ENCODE results near the gene TEDDM1.

TEDDM1 gene

GRCh38 chr1:182407724-182408123, 7.3 kb upstream of the TEDDM1 start:
- no peak for DNase-seq (ENCODE audit: low read depth in 3 of 3)

- no peak for DNase-seq (ENCODE audit: low read depth in 3 of 3)
Measured at GRCh38 chr1:182406012-182406411, 5.5 kb upstream of the TEDDM1 start.

DNA sequence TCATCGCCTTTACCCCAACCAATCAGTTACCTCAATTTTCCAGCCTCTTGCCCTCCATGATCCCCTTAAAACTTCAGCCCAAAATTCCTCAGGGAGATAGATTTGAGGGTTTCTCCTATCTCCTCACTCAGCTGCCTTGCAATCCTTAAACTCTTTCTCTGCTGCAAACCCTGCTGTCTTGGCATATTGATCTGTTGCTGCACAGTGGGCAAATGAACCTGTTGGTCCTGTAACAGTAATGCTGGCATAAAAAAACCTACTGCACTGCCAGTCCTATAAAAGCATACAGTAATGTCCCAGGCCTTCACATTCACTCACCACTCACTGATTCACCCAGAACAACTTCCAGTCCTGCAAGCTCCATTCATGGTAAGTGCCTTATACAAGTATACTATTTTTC, 5.1 kb upstream of the TEDDM1 start:
- no peak for DNase-seq (ENCODE audit: low read depth in 3 of 3)

DNA sequence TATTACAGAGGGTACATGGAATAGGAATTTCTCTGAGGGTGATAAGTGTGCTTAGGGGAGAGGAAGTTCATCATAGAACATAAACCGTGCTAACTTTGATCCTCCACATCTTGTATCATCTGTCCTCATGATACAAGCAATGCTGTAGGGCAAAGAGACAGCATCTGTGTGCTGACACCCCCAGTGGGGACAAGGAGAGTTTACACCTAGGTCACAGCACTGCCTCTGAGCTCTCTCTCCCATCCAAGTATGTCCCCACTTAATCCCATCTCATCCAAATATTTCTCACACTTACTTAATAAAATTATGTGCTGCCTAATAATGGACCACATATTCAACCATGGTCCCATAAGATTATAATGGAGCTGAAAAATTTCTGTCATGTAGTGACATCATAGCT, 4.3 kb upstream of the TEDDM1 start:
- DNase-seq (ENCODE audit: low read depth in 3 of 3) = no peak

DNA sequence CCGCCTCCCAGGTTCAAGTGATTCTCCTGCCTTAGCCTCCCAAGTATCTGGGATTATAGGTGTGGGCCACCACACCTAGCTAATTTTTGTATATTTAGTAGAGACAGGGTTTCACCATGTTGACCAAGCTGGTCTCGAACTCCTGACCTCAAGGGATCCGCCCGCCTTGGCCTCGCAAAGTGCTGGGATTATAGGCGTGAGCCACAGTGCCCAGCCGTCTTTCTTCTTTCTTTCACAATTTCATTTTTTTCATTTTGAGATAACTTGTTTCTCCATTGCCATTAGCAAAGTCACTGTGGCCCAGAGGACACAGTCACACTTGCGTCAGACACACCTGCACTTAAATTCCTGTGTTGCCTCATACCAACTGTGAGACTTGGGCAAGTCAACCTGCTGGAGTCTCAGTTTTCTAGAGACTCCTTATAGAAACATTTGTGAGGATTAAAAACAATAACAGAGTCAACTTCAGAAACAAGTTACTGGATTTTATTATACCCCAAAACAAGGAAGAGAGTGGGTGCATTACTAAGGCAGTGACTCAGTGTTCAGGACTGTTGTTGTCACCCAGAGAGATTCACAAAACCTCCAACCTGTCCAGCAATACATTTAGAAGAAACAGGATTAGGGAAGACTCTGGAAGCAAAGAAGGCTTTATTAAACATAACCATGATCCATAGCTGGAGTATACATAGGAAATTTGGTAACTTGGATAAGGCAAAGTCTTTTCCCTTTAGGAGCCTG, 2.6 kb downstream of the TEDDM1 start:
- DNase-seq (ENCODE audit: low read depth in 3 of 3) = no peak

GRCh38 chr1:182395906-182396305, 4.6 kb downstream of the TEDDM1 start:
- DNase-seq (ENCODE audit: low read depth in 3 of 3) = no peak

DNA sequence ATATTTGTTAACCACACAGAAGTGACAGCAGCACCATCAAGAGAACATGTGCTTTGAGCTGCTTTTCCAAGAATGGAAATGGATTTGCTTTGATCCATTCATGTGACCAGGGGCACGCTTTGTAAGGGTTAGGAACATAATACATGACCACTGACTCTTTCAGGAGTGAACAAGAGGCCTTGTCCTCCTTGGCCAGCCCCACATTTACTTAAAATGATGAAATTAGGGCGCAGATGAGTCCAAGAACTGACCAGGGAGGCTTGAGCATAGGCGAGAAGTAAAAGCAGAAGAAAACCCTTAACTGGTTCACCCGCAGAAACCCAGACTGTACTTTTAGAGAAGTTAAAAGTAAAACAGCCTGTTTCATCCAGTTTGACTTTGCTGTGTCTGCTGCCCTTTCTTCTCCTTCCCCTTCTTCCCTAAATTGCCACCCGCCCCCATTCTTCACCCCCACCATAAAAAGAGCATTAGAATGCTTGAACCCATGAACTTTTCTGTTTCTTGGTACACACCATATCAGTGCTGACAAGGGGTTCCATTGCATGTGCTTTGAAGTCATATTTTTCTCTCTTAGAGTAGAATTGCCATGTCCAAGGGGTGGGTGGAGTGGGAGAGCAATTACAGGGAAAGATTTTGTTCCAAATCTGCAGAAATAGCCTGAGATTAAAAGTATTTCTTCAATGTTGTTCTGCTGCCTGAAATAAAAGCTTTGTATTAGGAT, 6.3 kb downstream of the TEDDM1 start:
- DNase-seq (ENCODE audit: low read depth in 3 of 3) = no peak

DNA sequence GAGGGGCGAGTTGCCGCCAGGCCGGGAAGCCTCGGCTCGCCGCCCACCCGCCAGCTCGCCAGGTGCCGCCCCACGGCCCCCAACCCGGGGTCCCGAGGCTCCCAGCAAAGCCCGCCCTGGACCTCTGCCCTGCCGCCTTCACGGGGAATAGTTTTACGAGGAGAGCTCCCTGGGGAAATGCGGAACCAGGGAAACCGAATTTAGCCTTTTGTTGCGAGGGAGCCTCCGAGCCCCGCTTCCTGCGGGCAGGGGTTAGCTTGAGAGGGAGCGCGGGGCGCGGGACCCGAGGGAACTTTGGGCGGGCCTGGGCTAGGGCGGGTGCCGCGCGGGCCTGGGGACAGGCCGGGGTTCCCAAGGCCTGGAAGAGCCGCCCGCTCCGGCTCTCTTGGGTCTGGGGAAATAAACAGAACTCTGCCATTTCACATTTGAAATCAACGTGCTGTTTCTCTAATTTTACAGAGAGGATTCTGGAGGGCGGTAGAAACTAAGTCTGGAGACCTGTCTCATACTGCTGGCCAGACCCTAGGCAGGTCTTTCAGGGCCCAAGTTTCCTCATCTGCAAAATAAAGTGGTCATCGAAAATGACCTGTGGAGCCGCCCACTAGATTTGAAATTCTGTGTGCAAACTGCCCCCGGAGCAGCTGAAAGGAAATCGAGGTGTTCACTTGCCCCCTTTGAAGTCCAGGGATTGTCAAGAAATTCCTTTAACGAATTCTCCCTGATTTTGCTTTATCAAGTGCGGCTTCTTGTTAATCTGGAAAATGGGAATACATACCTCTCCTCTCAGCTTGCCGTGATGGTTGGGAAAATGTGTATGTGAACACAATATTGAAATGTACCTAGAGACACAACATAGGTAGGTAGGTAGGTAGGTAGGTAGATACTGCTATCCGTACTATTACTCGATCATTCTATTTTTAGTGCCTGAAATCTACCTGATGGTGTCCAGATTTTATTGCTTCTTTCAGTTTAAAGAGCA, 8.1 kb downstream of the TEDDM1 start:
- DNase-seq (ENCODE audit: low read depth in 3 of 3) = no peak

- DNase-seq (ENCODE audit: low read depth in 3 of 3) = peak; percentile 35 to 49 (median 48)
Measured at GRCh38 chr1:182391362-182392049, 9.0 kb downstream of the TEDDM1 start, which contains the start of gene GLUL. GLUL (minus strand) TSS chr1:182391790; CDS start chr1:182388737, 3,053 bp downstream.

DNA sequence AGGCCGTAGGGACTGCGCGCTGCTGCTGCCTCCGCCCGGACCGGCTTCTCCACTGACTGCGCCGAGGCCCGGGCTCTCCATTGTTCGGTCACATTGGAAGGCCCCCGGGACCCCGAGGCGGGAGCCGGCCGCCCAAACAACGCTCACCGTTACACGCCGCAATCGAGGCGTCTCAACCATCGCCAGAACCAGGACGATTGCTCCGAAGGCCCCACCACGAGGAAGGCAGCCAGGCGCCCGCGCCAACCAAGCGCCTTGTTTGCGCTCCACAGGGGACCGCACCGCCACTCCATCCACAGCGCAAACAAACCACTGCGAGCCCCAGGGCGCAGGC, 9.5 kb downstream of the TEDDM1 start:
- peak in 1 of 3 donors; percentile 32 for DNase-seq (ENCODE audit: low read depth in 3 of 3)

- DNase-seq (ENCODE audit: low read depth in 3 of 3) = no peak
Measured at GRCh38 chr1:182389619-182390047, 10.8 kb downstream of the TEDDM1 start.

DNA sequence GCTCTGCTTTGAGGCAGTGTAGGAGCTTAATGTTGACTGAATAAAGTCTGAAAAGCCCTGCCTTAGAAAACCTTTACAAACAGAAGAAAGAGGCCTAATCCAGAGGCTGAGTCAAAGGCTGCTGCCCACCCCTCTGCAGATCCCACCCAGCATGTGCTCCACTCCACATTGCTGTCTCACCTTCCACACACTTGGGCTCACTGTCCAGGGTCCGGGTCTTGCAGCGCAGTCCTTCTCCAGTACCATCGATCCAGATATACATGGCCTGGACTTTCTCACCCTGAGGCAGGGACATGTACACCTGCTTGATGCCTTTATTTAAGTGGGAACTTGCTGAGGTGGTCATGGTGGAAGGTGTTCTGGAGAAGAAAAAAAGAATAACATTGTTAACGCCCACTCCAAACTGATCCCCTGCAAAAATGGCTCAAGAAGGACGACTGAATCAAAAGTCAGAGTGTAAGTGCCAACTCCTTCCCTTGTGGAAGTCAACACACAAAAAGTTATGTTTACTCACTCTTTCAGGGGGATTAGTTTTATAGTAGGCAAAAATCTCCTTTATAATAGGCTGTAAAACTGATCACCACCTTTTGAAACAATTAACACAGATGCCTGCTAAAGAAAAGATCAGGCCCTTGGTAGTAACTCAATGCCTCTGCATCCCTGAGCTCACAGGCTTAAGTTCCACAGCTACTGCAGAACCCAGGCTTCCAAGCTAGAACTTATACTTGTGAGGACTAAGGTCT, 11.9 kb downstream of the TEDDM1 start:
- DNase-seq (ENCODE audit: low read depth in 3 of 3) = no peak

DNA sequence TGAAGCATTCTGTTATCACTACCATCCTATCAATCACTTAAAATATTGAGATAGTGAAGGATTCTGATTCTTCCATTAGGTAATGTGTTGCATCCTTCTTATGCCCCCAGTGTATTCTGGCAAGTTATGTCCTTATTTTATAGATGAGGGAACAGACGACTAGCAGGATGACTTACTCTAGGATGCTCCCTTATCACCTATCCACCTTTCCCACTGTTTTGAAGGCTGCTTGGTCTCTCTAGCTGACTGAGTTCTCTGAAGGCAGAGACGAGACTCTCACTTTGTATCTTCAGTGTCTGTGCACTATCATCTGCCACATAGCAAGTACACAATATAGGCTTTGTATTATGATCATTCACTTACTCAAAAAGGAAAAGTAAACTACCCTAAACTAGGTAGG, 12.9 kb downstream of the TEDDM1 start:
- no peak for DNase-seq (ENCODE audit: low read depth in 3 of 3)

DNA sequence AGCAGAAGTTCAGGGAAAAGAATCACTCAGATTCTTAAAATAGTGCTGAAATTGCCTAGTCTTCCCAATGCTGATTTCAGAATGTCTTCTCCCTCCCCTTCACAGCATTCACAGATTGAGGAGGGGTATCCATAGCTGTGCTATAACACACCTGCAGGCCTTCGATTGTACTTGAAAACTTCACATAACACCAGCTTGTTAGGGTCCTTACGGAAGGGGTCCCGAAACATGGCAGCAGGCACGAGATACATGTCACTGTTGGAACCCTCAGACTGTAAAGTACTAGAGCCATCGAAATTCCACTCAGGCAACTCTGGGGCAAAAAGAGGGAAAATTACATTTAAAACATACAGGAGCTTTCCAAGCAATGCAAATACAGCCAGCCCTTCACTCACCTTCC, 13.5 kb downstream of the TEDDM1 start:
- no peak for DNase-seq (ENCODE audit: low read depth in 3 of 3)

DNA sequence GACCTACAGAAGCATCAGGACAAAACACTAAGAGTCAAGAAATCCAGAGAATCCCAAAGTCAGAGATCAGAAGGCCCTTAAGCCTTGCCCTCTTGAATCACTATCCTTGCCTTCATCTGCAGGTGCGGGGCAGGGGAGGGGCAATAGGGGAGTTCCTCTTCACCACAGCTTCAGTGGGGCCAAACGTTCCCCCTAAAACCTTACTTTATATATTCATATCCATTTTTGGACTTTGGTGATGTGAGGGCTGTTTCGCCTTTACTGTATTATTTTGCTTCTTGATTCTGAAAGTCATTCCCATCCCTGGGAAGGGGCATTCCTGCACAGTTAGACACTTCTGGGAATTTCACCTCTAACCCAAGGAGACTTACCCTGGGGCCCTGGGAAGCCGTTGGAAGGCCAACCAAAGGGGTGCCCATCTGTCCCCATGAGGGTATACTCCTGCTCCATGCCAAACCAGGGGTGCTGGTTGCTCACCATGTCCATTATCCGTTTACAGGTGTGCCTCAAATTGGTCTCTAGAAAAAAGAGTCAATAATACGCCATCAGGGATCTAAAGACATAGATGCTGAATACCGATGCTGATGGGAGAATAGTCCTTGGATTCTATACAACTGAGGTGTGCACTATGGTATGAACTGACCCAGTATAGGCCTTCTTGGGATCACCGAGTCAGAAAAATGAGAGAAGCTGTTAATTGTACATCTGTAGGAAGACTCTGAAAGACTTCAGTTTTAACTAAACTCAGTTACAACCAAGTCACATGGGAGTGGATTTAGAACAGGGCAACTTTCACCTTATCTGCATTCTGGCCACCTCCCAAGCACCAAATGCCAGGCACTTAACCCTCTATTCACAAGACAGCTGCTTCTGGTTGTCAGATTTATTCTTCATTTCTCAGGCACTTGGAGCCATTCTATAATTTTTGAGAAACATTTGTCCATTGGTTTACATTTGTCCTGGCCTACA, 14.3 kb downstream of the TEDDM1 start:
- no peak for DNase-seq (ENCODE audit: low read depth in 3 of 3)

GRCh38 chr1:182384387-182384960, 16.0 kb downstream of the TEDDM1 start:
- DNase-seq (ENCODE audit: low read depth in 3 of 3) = no peak

DNA sequence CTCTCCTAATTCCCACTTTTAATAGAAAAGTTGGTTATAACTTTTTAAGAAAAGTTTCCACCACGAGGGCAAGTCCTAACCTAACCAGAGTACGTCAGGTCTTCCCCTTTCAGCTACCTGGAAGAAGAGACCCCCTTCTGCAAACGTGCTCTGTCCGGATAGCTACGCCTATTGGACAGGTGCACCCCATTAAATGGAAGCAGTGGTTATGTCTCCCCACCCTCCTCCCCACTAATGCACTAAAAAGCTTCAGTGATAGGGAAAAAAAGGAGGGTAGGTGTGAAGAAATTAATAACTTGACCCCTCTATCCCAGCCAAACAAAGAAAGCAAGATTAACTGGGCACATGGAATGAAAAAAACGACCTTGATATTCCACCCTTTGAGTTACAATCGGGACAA, 16.5 kb downstream of the TEDDM1 start:
- DNase-seq (ENCODE audit: low read depth in 3 of 3) = no peak

DNA sequence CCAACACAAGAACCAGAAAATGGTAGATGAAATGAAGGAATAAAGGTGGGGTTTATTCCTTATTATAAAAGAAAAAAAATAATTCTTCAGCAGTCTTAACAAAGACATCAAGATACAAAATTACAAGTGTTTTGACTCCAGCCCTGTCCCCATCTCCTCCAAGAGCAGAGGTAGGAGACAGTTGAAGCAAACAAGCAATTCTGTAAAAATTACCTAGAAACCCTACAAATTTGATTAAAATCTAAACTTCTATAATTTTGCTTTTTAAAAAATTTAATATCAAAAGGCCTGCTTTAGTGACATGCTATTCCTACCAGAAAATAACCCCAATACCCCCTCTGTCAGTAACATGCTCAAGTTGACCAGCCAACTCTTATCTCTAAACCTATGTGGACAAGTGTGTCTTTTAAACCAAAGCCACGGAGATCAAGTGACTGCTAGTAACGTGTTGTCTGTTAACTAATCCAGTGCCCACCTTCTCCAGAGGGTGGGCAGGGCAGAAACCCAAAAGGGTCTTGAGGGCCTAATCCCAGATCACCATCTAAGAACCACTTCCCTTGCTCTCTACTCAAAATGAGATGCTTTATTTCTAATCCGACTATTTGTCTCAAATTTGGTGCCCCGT, 17.3 kb downstream of the TEDDM1 start:
- no peak for DNase-seq (ENCODE audit: low read depth in 3 of 3)
